Fibroblast of lung (primary cell): ENCODE data around the gene CNOT3. TPM values are rescaled to one million over a fixed set of nuclear protein-coding genes. Genes with fewer than 3 reads are reported as not detected.
A peak's percentile ranks its signal among the peaks of the same experiment; 100 is the strongest.

Experiments
- DNase-seq, 2 donors: peaks; one replicate each; pipeline versions ENCODE4 v3.0.0 to v3.0.0-alpha.2; 2010; ENCODE audit warnings: low read depth in 2 of 2
- H2AFZ ChIP-seq: 2 replicates; pipeline ENCODE4 v1.5.1; 2012; ENCODE audit warnings: low read length, control low read depth, inconsistent platforms
- H3K27ac ChIP-seq: 2 replicates; pipeline ENCODE4 v1.5.1; 2011; ENCODE audit warnings: low read length, control low read depth; ENCODE audit not compliant: insufficient read depth
- H3K27me3 ChIP-seq: 2 replicates; pipeline ENCODE4 v1.5.1; 2011; ENCODE audit warnings: mild to moderate bottlenecking, low read length; ENCODE audit not compliant: control insufficient read depth, insufficient read depth
- H3K36me3 ChIP-seq: 2 replicates; pipeline ENCODE4 v1.5.1; 2011; ENCODE audit warnings: low read length; ENCODE audit not compliant: control insufficient read depth, insufficient read depth
- H3K4me1 ChIP-seq: 2 replicates; pipeline ENCODE4 v1.5.1; 2011; ENCODE audit warnings: low read length; ENCODE audit not compliant: control insufficient read depth, insufficient read depth; ENCODE audit errors: extremely low read depth
- H3K4me2 ChIP-seq: 2 replicates; pipeline ENCODE4 v1.5.1; 2011; ENCODE audit warnings: low read length, control low read depth; ENCODE audit not compliant: insufficient read depth; ENCODE audit errors: extremely low read depth
- H3K4me3 ChIP-seq, 4 experiments: fragments of 200-600 bp in 1 of 4; sonication (generic) in 1 of 4; replicated peaks in 1 of 4; 2 replicates each; pipeline ENCODE4 v1.5.1; 2011 to 2016; ENCODE audit warnings: low read length in 4 of 4, low read depth in 3 of 4, mild to moderate bottlenecking in 3 of 4, control low read depth in 2 of 4, inconsistent platforms in 1 of 4, mixed read lengths in 1 of 4; ENCODE audit not compliant: insufficient read depth in 1 of 4; ENCODE audit errors: control extremely low read depth in 1 of 4
- H3K79me2 ChIP-seq: 2 replicates; pipeline ENCODE4 v1.5.1; 2012; ENCODE audit warnings: mild to moderate bottlenecking, low read length, inconsistent platforms; ENCODE audit not compliant: control insufficient read depth, insufficient read depth
- H3K9ac ChIP-seq: 2 replicates; pipeline ENCODE4 v1.5.1; 2011; ENCODE audit warnings: mild to moderate bottlenecking, low read length, control low read depth; ENCODE audit not compliant: insufficient read depth
- H3K9me3 ChIP-seq: 2 replicates; pipeline ENCODE4 v1.5.1; 2012; ENCODE audit warnings: low read depth, low read length; ENCODE audit not compliant: control insufficient read depth, insufficient read depth
- H4K20me1 ChIP-seq: 2 replicates; pipeline ENCODE4 v1.5.1; 2011; ENCODE audit warnings: low read length; ENCODE audit not compliant: control insufficient read depth, insufficient read depth; ENCODE audit errors: extremely low read depth
- CTCF ChIP-seq, 2 donors: IDR thresholded peaks in 1 of 2; conservative IDR thresholded peaks in 1 of 2; 1 replicate in 1 of 2; 2 replicates in 1 of 2; pipeline ENCODE4 v1.5.1; 2011 to 2012; ENCODE audit warnings: low read length in 2 of 2, control low read depth in 1 of 2, inconsistent platforms in 1 of 2, low read depth in 1 of 2, mild to moderate bottlenecking in 1 of 2
- EZH2 ChIP-seq: IDR thresholded peaks from 2 replicates; pipeline ENCODE4 v1.5.1; 2012; ENCODE audit warnings: low read length, control low read depth, mild to moderate bottlenecking; ENCODE audit errors: missing control alignments
- polyA plus RNA-seq, 2 donors: library from polyadenylated mRNA; depleted of rRNA in 1 of 2; stranded (reverse) in 1 of 2; unstranded in 1 of 2; fragments of >200 nt; gene quantifications; 2 replicates each; pipeline ENCODE4 v1.2.1, GENCODE V29; 2011 to 2012; ENCODE audit warnings: missing spikeins in 1 of 2
- total RNA-seq: library from RNA; depleted of rRNA; stranded (reverse); fragments of >200 nt; gene quantifications from 2 replicates; pipeline ENCODE4 v1.2.1, GENCODE V29; 2014

Gene CNOT3
- total and polyA plus RNA-seq, 2 donors (not counting 1 experiment from before 2014, with no cell fraction given), result 10.4 to 10.7 TPM

- no peaks in the 10 kb centered on the region for H3K4me1 ChIP-seq
- no peaks in the 10 kb centered on the region for H3K9me3 ChIP-seq
- DNase-seq, result no peak
- peaks cover 12% of the 10 kb centered on the region for H3K36me3 ChIP-seq
- H3K79me2 ChIP-seq, result peaks cover 3% of the 10 kb centered on the region
- H4K20me1 ChIP-seq, result no peaks in the 10 kb centered on the region
- TF ChIP-seq CTCF (conservative IDR thresholded peaks at IDR 0.05 in 1 of 2, IDR thresholded peaks at IDR 0.05 in 1 of 2; ENCODE audit: low read depth in 1 of 2, low read length in 2 of 2) (no peak), EZH2 (no peak)
- H3K9ac ChIP-seq, result no peak overlapping the region
- no peak overlapping the region for H2AFZ ChIP-seq
- H3K27me3 ChIP-seq, result no peaks in the 10 kb centered on the region
- H3K4me2 ChIP-seq, result no peak overlapping the region
- no peak overlapping the region for H3K4me3 ChIP-seq
- no peak overlapping the region for H3K27ac ChIP-seq
Observed at GRCh38 chr19:54108496-54108895, 29.1 kb upstream of the CNOT3 start.

- no peak for DNase-seq
- no peak overlapping the region for H2AFZ ChIP-seq
- TF ChIP-seq CTCF (conservative IDR thresholded peaks at IDR 0.05 in 1 of 2, IDR thresholded peaks at IDR 0.05 in 1 of 2; ENCODE audit: low read depth in 1 of 2, low read length in 2 of 2), result no peak
- no peak for TF ChIP-seq EZH2
- no peaks in the 10 kb centered on the region for H4K20me1 ChIP-seq
- peaks cover 6% of the 10 kb centered on the region for H3K79me2 ChIP-seq
- H3K27me3 ChIP-seq, result no peaks in the 10 kb centered on the region
- H3K9me3 ChIP-seq, result no peaks in the 10 kb centered on the region
- H3K4me1 ChIP-seq, result no peaks in the 10 kb centered on the region
- H3K9ac ChIP-seq, result no peak overlapping the region
- no peak overlapping the region for H3K4me3 ChIP-seq
- H3K36me3 ChIP-seq, result peaks cover 15% of the 10 kb centered on the region
- no peak overlapping the region for H3K4me2 ChIP-seq
- no peak overlapping the region for H3K27ac ChIP-seq
Observed at GRCh38 chr19:54109651-54110050, 27.9 kb upstream of the CNOT3 start.

GRCh38 chr19:54114340-54115108, 23.0 kb upstream of the CNOT3 start:
- Histone ChIP-seq H3K27me3 (no peaks in the 10 kb centered on the region), H3K9me3 (no peaks in the 10 kb centered on the region), H3K27ac (peak overlapping the region; percentile 73), H3K4me2 (peak overlapping the region; percentile 99), H2AFZ (peak overlapping the region; percentile 56), H4K20me1 (no peaks in the 10 kb centered on the region), H3K79me2 (peaks cover 22% of the 10 kb centered on the region), H3K4me3 (peak overlapping the region; percentile 49 to 97 (median 82)), H3K4me1 (peaks cover 2% of the 10 kb centered on the region), H3K36me3 (peaks cover 8% of the 10 kb centered on the region), H3K9ac (peak overlapping the region; percentile 64)
- TF ChIP-seq EZH2 (no peak), CTCF (conservative IDR thresholded peaks at IDR 0.05 in 1 of 2, IDR thresholded peaks at IDR 0.05 in 1 of 2; ENCODE audit: low read depth in 1 of 2, low read length in 2 of 2) (no peak)
- DNase-seq, result peak; percentile 25 to 53
